Activated T-helper 1 cell treated with Interleukin-2 at 50 U/mL for 16 hours (primary cell): Measurements from ENCODE around the gene HTR4.

ENCODE experiments used
- DNase-seq: peaks from one replicate; pipeline ENCODE4 v3.0.0-alpha.2; 2020; ENCODE audit warnings: low read depth

The HTR4 gene

GRCh38 chr5:148607406-148607805, 46.9 kb downstream of the HTR4 start:
- no peak for DNase-seq

DNA sequence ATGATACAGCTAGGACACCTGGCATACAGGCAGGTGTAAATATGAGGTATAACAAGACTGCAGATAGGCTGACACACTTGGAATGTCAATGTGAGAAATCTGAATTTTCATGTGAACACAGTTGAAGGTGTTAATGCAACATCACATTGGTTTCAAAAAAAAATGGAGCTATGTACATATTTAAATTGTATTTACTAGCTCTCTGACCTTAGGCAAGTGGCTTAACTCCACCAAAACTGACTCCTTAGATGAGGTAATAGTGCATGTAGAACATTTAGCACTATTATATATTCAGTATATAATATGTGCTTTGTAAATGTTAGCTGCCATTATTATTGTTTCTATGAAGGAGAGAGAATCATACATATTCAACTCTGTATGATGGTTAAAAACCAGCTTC, 48.0 kb downstream of the HTR4 start:
- no peak for DNase-seq

GRCh38 chr5:148599187-148599586, 55.1 kb downstream of the HTR4 start:
- no peak for DNase-seq

- no peak for DNase-seq
These were observed 58.6 kb downstream of the HTR4 start for GRCh38 chr5:148595697-148596096.

DNA sequence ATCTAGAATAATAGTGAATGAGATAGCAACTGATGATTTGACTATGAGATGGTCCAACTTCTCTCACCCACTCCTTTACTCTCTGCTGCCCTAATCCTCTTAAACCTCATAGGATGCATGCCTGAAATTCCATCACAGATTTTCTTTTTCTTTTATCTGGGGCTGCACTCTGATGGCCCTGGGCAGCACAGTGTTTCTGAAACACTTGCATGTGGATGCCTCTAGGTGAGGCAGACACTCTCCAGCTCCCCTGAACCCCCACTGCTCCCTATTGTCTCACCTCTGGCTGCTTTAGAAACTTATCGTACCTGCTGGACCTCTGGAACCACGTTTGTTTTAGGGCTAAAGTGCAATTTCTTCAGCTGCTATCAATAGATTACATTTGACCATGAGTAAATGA, 67.5 kb downstream of the HTR4 start:
- no peak for DNase-seq

- DNase-seq, result no peak
These were observed 68.3 kb downstream of the HTR4 start for GRCh38 chr5:148585988-148586387.

DNA sequence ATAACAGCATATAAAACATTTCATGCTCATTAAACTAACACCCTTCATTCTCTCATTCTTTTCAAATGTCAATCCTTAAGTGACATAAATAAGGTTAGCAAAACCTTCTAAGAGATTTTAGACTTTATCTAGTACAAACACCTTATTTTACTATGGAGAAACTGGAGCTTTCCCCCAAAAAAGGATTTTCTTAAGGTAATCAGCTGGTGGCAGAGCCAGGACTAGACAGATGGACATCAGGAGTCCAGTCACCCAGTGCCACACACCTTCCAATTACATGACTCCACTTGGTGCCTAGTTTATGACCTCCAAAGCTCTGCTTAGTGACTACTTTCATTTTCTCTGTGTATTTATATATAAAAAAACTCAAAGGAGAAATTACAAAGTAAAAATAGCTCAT, 70.2 kb downstream of the HTR4 start:
- no peak for DNase-seq

GRCh38 chr5:148583421-148583965, 70.8 kb downstream of the HTR4 start:
- no peak for DNase-seq

DNA sequence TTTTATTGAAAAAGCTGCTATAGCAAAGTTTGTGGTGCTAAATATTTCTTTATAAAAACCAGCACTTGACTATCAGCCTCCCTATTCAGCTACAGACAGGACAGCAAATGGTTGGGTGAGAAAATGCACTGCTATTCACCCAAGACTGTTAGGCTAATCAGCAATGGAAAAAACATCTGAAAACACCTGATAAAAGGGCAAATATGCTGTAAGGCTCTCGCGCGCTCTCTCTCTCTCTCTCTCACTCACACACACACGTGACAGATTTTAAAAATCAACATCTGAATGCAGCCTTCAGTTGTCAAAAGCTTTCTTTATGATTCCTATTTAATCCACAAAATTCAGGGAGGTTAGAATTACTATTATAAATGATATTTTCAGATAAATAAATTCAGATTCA, 80.2 kb downstream of the HTR4 start:
- DNase-seq, result no peak

GRCh38 chr5:148573374-148573773, 81.0 kb downstream of the HTR4 start:
- DNase-seq, result no peak

DNA sequence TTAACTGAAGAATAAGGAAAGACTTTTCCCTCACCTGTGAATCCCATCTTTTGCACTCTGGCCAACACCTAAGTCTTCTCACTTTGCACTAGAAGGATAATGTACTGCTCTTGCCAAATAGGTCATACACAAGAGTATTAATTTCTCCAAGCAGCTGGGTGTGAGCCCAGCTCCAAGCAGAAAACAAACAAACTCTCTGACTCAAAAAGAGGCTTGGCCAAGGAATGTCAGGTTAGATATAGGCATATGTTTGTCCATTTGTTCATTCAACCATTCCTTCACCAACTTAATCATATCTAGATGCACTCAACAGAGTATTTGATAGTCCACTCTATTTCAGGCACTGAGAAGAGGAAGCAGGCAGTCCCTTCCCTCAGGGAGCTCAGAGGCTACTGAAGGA, 84.4 kb downstream of the HTR4 start:
- DNase-seq, result no peak

DNA sequence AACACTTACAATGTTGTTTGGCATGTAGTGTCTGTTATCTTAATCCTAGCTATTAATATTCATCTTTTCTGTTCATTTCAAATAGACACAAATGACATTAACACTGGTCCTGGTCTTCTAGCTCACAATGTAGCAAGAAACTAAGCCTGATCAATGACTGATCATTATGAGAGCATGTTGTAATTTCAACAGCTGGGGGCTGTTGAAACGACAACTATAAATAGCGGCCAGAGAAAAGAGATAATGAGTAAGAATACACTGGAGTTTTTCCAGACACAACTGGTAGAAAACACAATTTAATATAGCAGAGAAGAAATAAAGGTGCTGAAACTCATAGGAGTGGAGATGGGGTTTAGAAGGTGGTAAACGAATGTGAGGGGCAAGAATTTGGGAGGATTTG, 89.2 kb downstream of the HTR4 start:
- no peak for DNase-seq

DNA sequence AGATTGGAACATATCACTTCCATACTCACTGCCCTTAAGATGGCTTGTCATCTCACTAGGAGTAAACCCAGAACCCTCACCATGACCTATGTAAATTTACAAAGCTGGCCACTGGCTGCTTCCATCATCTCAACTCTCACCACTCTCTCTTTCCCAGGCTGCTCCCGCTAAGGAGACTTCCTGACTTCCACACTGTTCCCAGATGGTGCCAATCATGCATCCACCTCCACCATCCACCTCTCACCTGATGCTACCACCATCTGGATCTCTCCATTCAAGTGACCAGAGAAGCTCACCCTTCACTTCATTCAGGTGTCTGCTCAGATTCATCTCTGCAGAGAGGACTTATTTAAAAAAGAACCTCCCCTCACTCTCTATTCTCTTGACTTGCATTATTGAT, 91.3 kb downstream of the HTR4 start:
- no peak for DNase-seq

GRCh38 chr5:148561801-148562311, 92.5 kb downstream of the HTR4 start:
- no peak for DNase-seq

- DNase-seq, result no peak
These were observed 94.9 kb downstream of the HTR4 start for GRCh38 chr5:148559461-148559860.

DNA sequence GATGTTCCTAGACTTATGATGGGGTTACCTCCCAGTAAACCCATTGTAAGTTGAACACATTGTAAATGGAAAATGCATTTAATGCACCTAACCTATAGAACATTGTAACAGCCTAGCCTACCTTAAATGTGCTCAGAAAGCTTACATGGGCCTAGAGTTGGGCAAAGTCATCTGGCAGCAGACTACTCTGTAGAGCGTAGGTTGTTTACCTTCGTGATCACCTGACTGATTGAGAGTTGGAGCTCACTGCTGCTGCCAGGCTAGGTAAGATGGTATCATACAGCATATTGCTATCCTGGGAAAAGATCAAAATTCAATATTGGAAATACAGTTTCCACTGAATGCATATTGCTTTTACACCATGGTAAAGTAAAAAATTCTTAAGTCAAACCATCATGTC, 95.4 kb downstream of the HTR4 start:
- DNase-seq, result no peak

DNA sequence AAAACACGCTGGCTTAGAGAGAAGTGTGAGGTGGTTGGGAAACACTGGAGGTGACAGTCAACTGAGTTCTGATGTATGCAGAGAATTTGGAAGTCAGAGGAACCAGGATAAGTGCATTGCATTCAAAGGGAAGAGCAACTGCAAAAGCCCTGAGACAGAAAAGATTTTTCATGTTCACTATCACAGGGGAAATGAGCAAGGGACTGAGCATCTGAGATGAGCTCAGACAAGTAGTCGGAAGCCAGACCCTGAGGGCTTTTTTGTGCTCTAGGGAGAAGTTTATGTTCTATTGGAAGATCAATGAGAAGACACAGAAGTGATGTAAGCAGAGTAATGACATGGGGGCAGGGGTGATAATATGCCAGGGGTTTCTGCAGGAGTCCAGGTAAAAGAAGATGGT, 97.5 kb downstream of the HTR4 start:
- no peak for DNase-seq

DNA sequence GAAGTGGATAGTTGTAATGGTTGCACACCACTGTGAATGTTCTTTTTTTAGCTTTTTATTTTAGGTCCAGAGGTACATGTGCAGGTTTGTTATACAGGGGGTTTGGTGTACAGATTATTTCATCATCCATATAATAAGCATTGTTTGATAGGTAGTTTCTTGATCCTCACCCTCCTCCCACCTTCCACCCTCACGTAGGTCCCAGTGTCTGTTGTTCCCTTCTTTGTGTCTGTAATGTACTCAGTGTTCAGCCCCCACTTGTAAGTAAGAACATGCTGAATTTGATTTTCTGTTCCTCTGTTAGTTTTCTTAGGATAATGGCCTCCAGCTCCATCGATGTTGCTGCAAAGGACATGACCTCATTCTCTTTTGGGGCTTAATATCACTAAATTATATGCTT, 99.7 kb downstream of the HTR4 start:
- DNase-seq, result no peak

GRCh38 chr5:148543727-148544126, 110.6 kb downstream of the HTR4 start:
- no peak for DNase-seq

DNA sequence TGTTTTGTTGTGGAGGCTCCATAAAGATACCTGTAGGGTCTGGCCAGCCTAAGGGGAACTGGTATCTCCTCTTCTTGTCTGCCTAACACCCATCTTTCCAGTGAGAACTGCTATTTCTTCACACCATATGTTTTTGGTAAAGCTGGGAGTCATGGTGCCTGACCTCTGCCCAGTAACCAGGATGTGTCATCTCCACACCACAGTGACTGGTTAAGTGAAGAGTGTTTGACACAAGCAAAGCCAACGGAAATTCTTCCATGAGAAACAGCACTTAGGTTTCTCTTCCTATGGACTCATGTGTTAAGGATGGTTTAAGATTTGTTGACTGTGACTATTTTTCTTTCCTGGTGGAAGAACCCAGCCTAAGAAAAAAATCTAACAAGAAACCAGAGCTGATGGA, 111.5 kb downstream of the HTR4 start:
- no peak for DNase-seq

DNA sequence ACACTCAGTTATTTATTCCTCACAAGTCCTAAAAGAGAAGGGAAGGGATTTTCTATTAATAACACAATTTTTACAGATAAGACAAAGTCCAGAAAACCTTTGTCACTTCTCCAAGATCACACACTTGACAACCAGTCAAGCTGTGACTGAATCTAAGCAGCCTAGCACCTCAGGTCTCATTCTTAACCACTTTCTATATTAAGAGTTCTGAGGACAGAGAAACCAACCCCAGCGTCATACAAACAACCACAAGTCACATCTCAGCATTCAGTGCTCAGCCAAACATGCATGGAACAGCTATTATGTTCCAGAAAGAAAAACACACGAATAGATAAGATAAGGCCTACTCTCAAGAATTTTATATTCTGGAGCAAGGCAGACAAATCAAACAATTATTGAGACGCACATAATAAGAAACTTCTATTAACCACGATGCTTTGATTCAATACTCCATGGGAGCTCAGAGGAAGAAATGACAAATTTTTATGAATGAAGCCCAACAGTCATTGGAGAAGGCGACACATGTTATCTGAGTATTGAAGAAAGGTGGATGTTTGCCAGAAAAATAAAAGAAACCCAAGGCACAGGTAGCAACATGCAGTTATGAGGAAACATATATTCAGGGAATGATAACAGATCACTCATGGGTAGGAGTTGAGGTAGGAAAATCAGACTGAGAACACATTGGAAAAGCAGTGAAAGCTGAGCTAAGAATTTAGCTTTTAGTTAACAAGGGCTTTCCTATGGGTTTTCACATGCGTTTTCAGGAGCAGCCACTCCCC, 113.1 kb downstream of the HTR4 start:
- no peak for DNase-seq

DNA sequence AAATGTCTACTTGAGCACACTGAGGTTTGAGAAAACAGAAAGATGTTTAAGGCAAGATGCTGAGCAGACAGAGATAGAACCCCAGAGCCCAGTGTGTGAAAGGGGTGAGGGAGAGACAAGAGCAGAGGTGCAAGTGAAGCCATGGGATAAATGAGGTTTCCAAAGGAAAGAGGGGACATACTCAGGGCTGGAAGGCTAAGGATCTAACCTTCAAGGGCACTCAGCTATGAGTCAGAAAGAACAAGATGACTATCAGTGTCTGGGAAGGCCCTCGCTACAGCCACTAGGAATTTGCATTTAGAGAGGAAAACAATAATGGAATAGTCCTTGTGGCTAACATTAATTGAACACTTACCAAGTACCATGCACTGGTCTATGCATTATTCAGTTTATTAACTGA, 113.7 kb downstream of the HTR4 start:
- no peak for DNase-seq

DNA sequence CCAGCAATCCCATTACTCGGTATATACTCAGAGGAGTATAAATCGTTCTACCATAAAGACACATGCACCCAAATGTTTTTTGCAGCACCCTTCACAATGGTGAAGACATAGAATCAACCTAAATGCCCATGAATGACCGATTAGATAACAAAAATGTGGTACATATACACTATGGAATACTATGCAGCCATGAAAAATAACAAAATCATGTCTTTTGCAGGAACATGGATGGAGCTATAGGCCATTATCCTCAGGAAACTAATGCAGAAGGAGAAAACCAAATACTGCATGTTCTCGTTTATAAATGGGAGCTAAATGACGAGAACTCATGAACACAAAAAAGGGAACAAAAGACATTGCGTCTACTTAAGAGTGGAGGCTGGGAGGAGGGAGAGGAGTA, 114.5 kb downstream of the HTR4 start:
- DNase-seq, result no peak

DNA sequence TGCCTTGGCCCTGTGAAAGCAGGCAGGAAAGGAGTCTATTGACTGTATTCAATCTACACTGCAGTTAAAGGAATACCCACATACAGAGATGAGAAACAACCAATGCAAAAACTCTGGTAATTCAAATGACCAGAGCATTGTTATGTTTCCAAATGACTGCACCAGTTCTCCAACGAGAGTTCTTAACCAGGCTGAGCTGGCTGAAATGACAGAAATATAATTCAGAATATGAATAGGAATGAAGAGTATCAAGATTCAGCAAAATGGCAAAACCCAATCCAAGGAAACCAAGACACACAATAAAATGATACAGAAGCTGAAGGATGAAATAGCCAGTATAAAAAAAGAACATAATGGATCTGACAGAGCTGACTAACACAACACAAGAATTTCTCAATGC, 119.1 kb downstream of the HTR4 start:
- DNase-seq, result no peak
